K562 (cell line): ENCODE measurements around the gene RGPD8. TPM values are rescaled to one million over a fixed set of nuclear protein-coding genes. Genes with fewer than 3 reads are reported as not detected.

ENCODE experiments used
- CBFB ChIP-seq: sonication (generic); formaldehyde crosslinking; IDR thresholded peaks from 2 replicates; pipeline ENCODE4 v1.4.0; 2020; ENCODE audit warnings: mild to moderate bottlenecking, missing genetic modification reagents
- CXXC5 ChIP-seq: fragments of 250-450 bp; sonication (Bioruptor Pico); IDR thresholded peaks from 2 replicates; pipeline ENCODE4 v1.8.0; 2022; ENCODE audit warnings: inconsistent platforms, mild to moderate bottlenecking, moderate library complexity
- DPF2 ChIP-seq: fragments of 450-650 bp; IDR thresholded peaks from 2 replicates; pipeline ENCODE4 v1.6.1; 2016
- EGR1 ChIP-seq: fragments of 450-650 bp; conservative IDR thresholded peaks from 2 replicates; pipeline ENCODE4 v1.6.1; 2017; ENCODE audit warnings: mild to moderate bottlenecking
- KDM5B ChIP-seq: fragments of 200-600 bp; sonication (generic); IDR thresholded peaks from 2 replicates; pipeline ENCODE4 v1.6.1; 2012; ENCODE audit warnings: low read depth, mild to moderate bottlenecking, moderate library complexity, low read length, control low read depth, inconsistent platforms; ENCODE audit not compliant: insufficient replicate concordance
- MCM7 ChIP-seq, 2 experiments: fragments of 450-650 bp; IDR thresholded peaks; 2 replicates each; pipeline ENCODE4 v1.6.1; 2016 to 2018
- NCOA6 ChIP-seq: fragments of 450-650 bp; IDR thresholded peaks from 2 replicates; pipeline ENCODE4 v1.6.1; 2017; ENCODE audit warnings: mild to moderate bottlenecking
- NELFE ChIP-seq: IDR thresholded peaks from 2 replicates; pipeline ENCODE4 v1.6.1; 2011; ENCODE audit warnings: mild to moderate bottlenecking; ENCODE audit not compliant: insufficient read depth, insufficient read length
- PCBP1 ChIP-seq: fragments of 200-400 bp; formaldehyde crosslinking; IDR thresholded peaks from 2 replicates; pipeline ENCODE4 v1.6.1; 2018; ENCODE audit warnings: mild to moderate bottlenecking, low read depth, low read length; ENCODE audit not compliant: poor library complexity, severe bottlenecking
- PHF8 ChIP-seq: fragments of 200-600 bp; sonication (generic); IDR thresholded peaks from 2 replicates; pipeline ENCODE4 v1.6.1; 2012; ENCODE audit warnings: mixed run types, mild to moderate bottlenecking, inconsistent platforms, low read length, moderate library complexity, borderline replicate concordance
- POLR2G ChIP-seq: fragments of 200-400 bp; formaldehyde crosslinking; IDR thresholded peaks from 2 replicates; pipeline ENCODE4 v1.6.1; 2017; ENCODE audit warnings: low read depth, mild to moderate bottlenecking, antibody characterized with exemption, low read length, moderate library complexity
- RB1 ChIP-seq: fragments of 450-650 bp; IDR thresholded peaks from 2 replicates; pipeline ENCODE4 v1.6.1; 2017; ENCODE audit warnings: low read depth, mild to moderate bottlenecking
- RBBP5 ChIP-seq: fragments of 200-600 bp; sonication (generic); IDR thresholded peaks from 2 replicates; pipeline ENCODE4 v1.6.1; 2012; ENCODE audit warnings: borderline replicate concordance, mild to moderate bottlenecking, low read length, control low read depth, inconsistent platforms; ENCODE audit not compliant: insufficient read depth, poor library complexity, severe bottlenecking
- RBFOX2 ChIP-seq: fragments of 200-400 bp; formaldehyde crosslinking; IDR thresholded peaks from 2 replicates; pipeline ENCODE4 v1.6.1; 2017; ENCODE audit warnings: low read depth, mild to moderate bottlenecking, low read length, moderate library complexity
- TAF1 ChIP-seq: IDR thresholded peaks from 2 replicates; pipeline ENCODE4 v1.6.1; 2011; ENCODE audit warnings: mild to moderate bottlenecking, low read length, moderate library complexity; ENCODE audit not compliant: insufficient read depth, control insufficient read depth, severe bottlenecking; ENCODE audit errors: extremely low read depth
- ZBTB7A ChIP-seq: IDR thresholded peaks from 2 replicates; pipeline ENCODE4 v1.6.1; 2011; ENCODE audit warnings: low read depth, mild to moderate bottlenecking, low read length, moderate library complexity, borderline replicate concordance; ENCODE audit not compliant: control insufficient read depth
- ZFX ChIP-seq: sonication (generic); formaldehyde crosslinking; IDR thresholded peaks from 2 replicates; pipeline ENCODE4 v1.8.0; 2022; ENCODE audit warnings: mild to moderate bottlenecking, missing genetic modification reagents, moderate library complexity
- ZNF175 ChIP-seq: fragments of 200-800 bp; sonication (Bioruptor generic); IDR thresholded peaks from 2 replicates; pipeline ENCODE4 v1.6.1; 2016; ENCODE audit warnings: low read depth, mild to moderate bottlenecking, missing genetic modification characterization, missing compliant biosample characterization
- ZNF583 ChIP-seq: fragments of 250-450 bp; sonication (Bioruptor Pico); IDR thresholded peaks from 2 replicates; pipeline ENCODE4 v1.4.0; 2020
- ZSCAN29 ChIP-seq: fragments of 450-650 bp; IDR thresholded peaks from 2 replicates; pipeline ENCODE4 v1.6.1; 2017
- polyA plus RNA-seq, 8 experiments: library from polyadenylated mRNA; depleted of rRNA in 4 of 8; stranded (reverse) in 5 of 8; unstranded in 3 of 8; fragments of >200 nt; fragmentation: Nextera tagmentation in 2 of 8; fragmentation: Illumina TruSeq in 1 of 8; extraction: Ambion mirVana in 2 of 8; extraction: Trizol in 1 of 8; gene quantifications; 2 replicates each; pipeline versions ENCODE4 v1.2.1 to v1.2.3, GENCODE V29; 2011 to 2014; ENCODE audit warnings: inconsistent platforms in 1 of 8, missing spikeins in 1 of 8
- total RNA-seq, 7 experiments: library from RNA; depleted of rRNA in 6 of 7; stranded (reverse); fragments of >200 nt in 6 of 7; fragmentation: Illumina TruSeq in 2 of 7; extraction: Trizol in 2 of 7; gene quantifications; 2 replicates each; pipeline versions ENCODE4 v1.2.1 to v1.2.3, GENCODE V29; 2011 to 2021; ENCODE audit warnings: low replicate concordance in 1 of 7
- TF ChIP-seq, protein P1 (sequence below), 2 experiments: fragments of 250-450 bp in 1 of 2; fragments of 450-650 bp in 1 of 2; sonication (Bioruptor Pico) in 1 of 2; IDR thresholded peaks; 2 replicates each; pipeline versions ENCODE4 v1.6.1 to v1.8.0; 2016 to 2021; ENCODE audit warnings: mild to moderate bottlenecking in 2 of 2, moderate library complexity in 2 of 2, missing compliant biosample characterization in 1 of 2, missing genetic modification characterization in 1 of 2
- TF ChIP-seq, protein P2 (sequence below): sonication (generic); formaldehyde crosslinking; IDR thresholded peaks from 2 replicates; pipeline ENCODE4 v1.8.0; 2022; ENCODE audit warnings: missing genetic modification reagents, mild to moderate bottlenecking, moderate library complexity, borderline replicate concordance
- TF ChIP-seq, protein P3 (sequence below): fragments of 250-450 bp; sonication (Bioruptor Pico); IDR thresholded peaks from 2 replicates; pipeline ENCODE4 v1.5.0; 2021

RGPD8 gene
- total and polyA plus RNA-seq, 9 of the 15 experiments (the other 6 are each of a cell fraction or from before 2014, with no cell fraction given): 0.03 to 0.47 (median 0.12) TPM; not detected in 1

DNA sequence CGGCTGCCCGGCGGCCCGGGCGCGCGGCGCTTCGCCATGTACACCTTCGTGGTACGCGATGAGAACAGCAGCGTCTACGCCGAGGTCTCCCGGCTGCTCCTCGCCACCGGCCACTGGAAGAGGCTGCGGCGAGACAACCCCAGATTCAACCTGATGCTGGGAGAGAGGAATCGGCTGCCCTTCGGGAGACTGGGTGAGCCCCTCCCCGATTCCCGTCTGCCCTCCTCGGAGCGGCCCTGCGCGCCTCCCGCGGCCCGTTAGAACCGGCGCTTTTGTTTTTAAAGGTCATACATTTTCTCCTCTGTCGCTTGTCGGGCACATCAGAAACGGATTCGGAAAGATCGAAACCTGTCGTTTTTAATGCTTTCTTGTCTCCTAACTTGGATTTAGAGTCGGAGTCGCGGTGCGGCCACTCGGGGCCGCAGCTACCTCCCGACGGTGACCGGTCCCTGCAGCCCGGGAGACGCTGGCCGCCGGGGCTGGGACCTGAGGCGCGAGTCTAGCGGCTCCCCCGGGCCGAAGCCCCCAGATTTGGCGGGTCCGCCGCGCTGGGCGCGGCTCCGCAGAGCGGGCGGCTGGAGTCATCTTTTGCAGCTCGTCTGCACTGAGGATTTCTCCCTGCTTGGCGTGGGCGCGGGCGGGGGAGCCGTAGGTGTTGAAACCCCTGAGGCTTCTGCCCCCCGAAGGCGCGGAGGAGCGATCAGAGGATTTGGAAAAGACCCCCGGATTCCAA lies 49.0 kb upstream of the RGPD8 start (continued):
- TF ChIP-seq KDM5B: peak; percentile 0
- TF ChIP-seq ZBTB7A: peak; percentile 78
- peak; percentile 82 for TF ChIP-seq RBBP5
- TF ChIP-seq, protein P1, sequence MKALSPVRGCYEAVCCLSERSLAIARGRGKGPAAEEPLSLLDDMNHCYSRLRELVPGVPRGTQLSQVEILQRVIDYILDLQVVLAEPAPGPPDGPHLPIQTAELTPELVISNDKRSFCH (CRISPR knock-in tag; IDR thresholded peaks at IDR 0.05): no peak
- TF ChIP-seq, protein P1 (tag; IDR thresholded peaks at IDR 0.05): 0 out of 2 replicates have a peak, but pooled peaks have one; percentile 24
- TF ChIP-seq ZSCAN29: 0 out of 2 replicates have a peak, but pooled peaks have one; percentile 34
- TF ChIP-seq PCBP1: peak; percentile 21
- TF ChIP-seq PHF8: peak; percentile 39; the same call in 1 of the 2 replicates
- peak; percentile 5; the same call in 1 of the 2 replicates for TF ChIP-seq RB1
- no peak for TF ChIP-seq MCM7 (IDR thresholded peaks at IDR 0.05)
- TF ChIP-seq ZNF175 (CRISPR knock-in tag): peak; percentile 63; the same call in 1 of the 2 replicates
- TF ChIP-seq NCOA6: 0 out of 2 replicates have a peak, but pooled peaks have one; percentile 14
- no peak for TF ChIP-seq ZNF583
- peak; percentile 83 for TF ChIP-seq POLR2G
- TF ChIP-seq, protein P2, sequence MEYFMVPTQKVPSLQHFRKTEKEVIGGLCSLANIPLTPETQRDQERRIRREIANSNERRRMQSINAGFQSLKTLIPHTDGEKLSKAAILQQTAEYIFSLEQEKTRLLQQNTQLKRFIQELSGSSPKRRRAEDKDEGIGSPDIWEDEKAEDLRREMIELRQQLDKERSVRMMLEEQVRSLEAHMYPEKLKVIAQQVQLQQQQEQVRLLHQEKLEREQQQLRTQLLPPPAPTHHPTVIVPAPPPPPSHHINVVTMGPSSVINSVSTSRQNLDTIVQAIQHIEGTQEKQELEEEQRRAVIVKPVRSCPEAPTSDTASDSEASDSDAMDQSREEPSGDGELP (CRISPR knock-in tag): 0 out of 2 replicates have a peak, but pooled peaks have one; percentile 36
- peak; percentile 86 for TF ChIP-seq EGR1
- no peak for TF ChIP-seq NELFE
- TF ChIP-seq TAF1: peak; percentile 7
- peak; percentile 36; the same call in 1 of the 2 replicates for TF ChIP-seq CXXC5 (CRISPR knock-in tag)
- peak; percentile 79 for TF ChIP-seq ZFX (CRISPR knock-in tag)
- no peak for TF ChIP-seq DPF2
- no peak for TF ChIP-seq CBFB (CRISPR knock-in tag)
- peak; percentile 53 for TF ChIP-seq RBFOX2
- TF ChIP-seq, protein P3, sequence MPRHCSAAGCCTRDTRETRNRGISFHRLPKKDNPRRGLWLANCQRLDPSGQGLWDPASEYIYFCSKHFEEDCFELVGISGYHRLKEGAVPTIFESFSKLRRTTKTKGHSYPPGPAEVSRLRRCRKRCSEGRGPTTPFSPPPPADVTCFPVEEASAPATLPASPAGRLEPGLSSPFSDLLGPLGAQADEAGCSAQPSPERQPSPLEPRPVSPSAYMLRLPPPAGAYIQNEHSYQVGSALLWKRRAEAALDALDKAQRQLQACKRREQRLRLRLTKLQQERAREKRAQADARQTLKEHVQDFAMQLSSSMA (CRISPR knock-in tag): no peak
